A673 (cell line): ENCODE data around the gene OGA. TPM values are rescaled to one million over a fixed set of nuclear protein-coding genes. Genes with fewer than 3 reads are reported as not detected.

Source experiments
- BruUV-seq: library from RNA; stranded (reverse); fragments of 400-500 nt; replicated peaks from 2 replicates; lab custom pipeline; 2021; lab: Mats Ljungman, UMichigan
- CTCF ChIA-PET: fragments of 300-600 bp; sonication (Branson Sonifier 250); formaldehyde crosslinking; loops from one replicate; lab custom pipeline; 2022; ENCODE audit warnings: antibody characterized with exemption; lab: Charles Lee
- POLR2A ChIA-PET: fragments of 300-600 bp; sonication (Branson Sonifier 250); formaldehyde crosslinking; loops from one replicate; lab custom pipeline; 2022; ENCODE audit warnings: antibody characterized with exemption; ENCODE audit not compliant: low non-redundant PET; lab: Charles Lee
- DNase-seq: peaks from one replicate; pipeline ENCODE4 v3.0.0-alpha.2; 2015; ENCODE audit warnings: low spot score
- H3K27ac ChIP-seq: fragments of 200-600 bp; sonication (generic); 2 replicates; pipeline ENCODE4 v1.5.1; 2016; ENCODE audit warnings: mixed run types, low read depth, mild to moderate bottlenecking, mixed read lengths, antibody characterized with exemption, low read length; ENCODE audit not compliant: poor library complexity, severe bottlenecking
- H3K27me3 ChIP-seq: fragments of 200-600 bp; sonication (generic); replicated peaks from 2 replicates; pipeline ENCODE4 v1.6.1; 2017; ENCODE audit warnings: mixed run types, low read depth, mild to moderate bottlenecking, mixed read lengths, antibody characterized with exemption, low read length; ENCODE audit not compliant: insufficient read depth, poor library complexity
- H3K36me3 ChIP-seq: fragments of 200-600 bp; sonication (generic); 2 replicates; pipeline ENCODE4 v1.6.1; 2016; ENCODE audit warnings: mixed run types, mild to moderate bottlenecking, mixed read lengths, antibody characterized with exemption, low read length; ENCODE audit not compliant: insufficient read depth, poor library complexity, severe bottlenecking
- H3K4me1 ChIP-seq: fragments of 200-600 bp; sonication (generic); 2 replicates; pipeline ENCODE4 v1.6.1; 2017; ENCODE audit warnings: mixed run types, mild to moderate bottlenecking, mixed read lengths, antibody characterized with exemption, low read length; ENCODE audit not compliant: insufficient read depth, poor library complexity, severe bottlenecking
- H3K4me3 ChIP-seq: fragments of 200-600 bp; sonication (generic); 2 replicates; pipeline ENCODE4 v1.5.1; 2016; ENCODE audit warnings: low read depth, mixed run types, mild to moderate bottlenecking, mixed read lengths, low read length; ENCODE audit not compliant: poor library complexity, severe bottlenecking
- H3K9me3 ChIP-seq: fragments of 200-600 bp; sonication (generic); 2 replicates; pipeline ENCODE4 v1.6.1; 2016; ENCODE audit warnings: mixed run types, low read depth, mild to moderate bottlenecking, mixed read lengths, antibody characterized with exemption, low read length; ENCODE audit not compliant: poor library complexity, severe bottlenecking
- EZH2 ChIP-seq: fragments of 200-600 bp; sonication (generic); IDR thresholded peaks from 2 replicates; pipeline ENCODE4 v1.6.1; 2017; ENCODE audit warnings: borderline replicate concordance, low read depth, mild to moderate bottlenecking, mixed read lengths, antibody characterized with exemption, low read length; ENCODE audit not compliant: poor library complexity, severe bottlenecking
- intact Hi-C: fragments of 100-400 bp; cut with micrococcal nuclease; formaldehyde crosslinking; loops from one replicate; pipeline ENCODE4 v1.10.0; 2022; ENCODE audit not compliant: unreplicated experiment
- total RNA-seq: library from RNA; stranded (reverse); gene quantifications from 2 replicates; pipeline ENCODE4 v1.2.3, GENCODE V29; 2021
- TF ChIP-seq, protein P1 (sequence below): fragments of 300-800, 200-600 bp; sonication (generic); conservative IDR thresholded peaks from 2 replicates; pipeline ENCODE4 v1.5.1; 2017; ENCODE audit warnings: low read depth, mild to moderate bottlenecking, antibody characterized with exemption, low read length, moderate library complexity, mixed read lengths

Gene OGA
- total RNA-seq, 1 experiment from 2014 or later = 109 TPM

- peaks cover 36% of the 10 kb centered on the region for H3K27me3 ChIP-seq
- CTCF ChIA-PET = interaction anchor here (0.9 to 1.2 kb wide), 2 partner anchors 9 to 176 kb away, joined by 3 to 4 read pairs; no protein-coding TSS in a partner anchor
- no peak overlapping the region for H3K4me3 ChIP-seq
- POLR2A ChIA-PET = interaction anchor here (0.5 kb wide), 1 partner anchor 265 kb away, joined by 3 read pairs; no protein-coding TSS in a partner anchor
- H3K9me3 ChIP-seq = no peaks in the 10 kb centered on the region
- H3K27ac ChIP-seq = no peak overlapping the region
- no peak for DNase-seq
- no peak for TF ChIP-seq EZH2
- TF ChIP-seq, protein P1, sequence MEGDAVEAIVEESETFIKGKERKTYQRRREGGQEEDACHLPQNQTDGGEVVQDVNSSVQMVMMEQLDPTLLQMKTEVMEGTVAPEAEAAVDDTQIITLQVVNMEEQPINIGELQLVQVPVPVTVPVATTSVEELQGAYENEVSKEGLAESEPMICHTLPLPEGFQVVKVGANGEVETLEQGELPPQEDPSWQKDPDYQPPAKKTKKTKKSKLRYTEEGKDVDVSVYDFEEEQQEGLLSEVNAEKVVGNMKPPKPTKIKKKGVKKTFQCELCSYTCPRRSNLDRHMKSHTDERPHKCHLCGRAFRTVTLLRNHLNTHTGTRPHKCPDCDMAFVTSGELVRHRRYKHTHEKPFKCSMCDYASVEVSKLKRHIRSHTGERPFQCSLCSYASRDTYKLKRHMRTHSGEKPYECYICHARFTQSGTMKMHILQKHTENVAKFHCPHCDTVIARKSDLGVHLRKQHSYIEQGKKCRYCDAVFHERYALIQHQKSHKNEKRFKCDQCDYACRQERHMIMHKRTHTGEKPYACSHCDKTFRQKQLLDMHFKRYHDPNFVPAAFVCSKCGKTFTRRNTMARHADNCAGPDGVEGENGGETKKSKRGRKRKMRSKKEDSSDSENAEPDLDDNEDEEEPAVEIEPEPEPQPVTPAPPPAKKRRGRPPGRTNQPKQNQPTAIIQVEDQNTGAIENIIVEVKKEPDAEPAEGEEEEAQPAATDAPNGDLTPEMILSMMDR = no peak
- peaks cover 23% of the 10 kb centered on the region for H3K4me1 ChIP-seq
- no TSS peak for BruUV-seq
- intact Hi-C loops = no loop called here
- H3K36me3 ChIP-seq = no peaks in the 10 kb centered on the region
These were observed 40.0 kb downstream of the OGA start for GRCh38 chr10:101778151-101778780.

DNA sequence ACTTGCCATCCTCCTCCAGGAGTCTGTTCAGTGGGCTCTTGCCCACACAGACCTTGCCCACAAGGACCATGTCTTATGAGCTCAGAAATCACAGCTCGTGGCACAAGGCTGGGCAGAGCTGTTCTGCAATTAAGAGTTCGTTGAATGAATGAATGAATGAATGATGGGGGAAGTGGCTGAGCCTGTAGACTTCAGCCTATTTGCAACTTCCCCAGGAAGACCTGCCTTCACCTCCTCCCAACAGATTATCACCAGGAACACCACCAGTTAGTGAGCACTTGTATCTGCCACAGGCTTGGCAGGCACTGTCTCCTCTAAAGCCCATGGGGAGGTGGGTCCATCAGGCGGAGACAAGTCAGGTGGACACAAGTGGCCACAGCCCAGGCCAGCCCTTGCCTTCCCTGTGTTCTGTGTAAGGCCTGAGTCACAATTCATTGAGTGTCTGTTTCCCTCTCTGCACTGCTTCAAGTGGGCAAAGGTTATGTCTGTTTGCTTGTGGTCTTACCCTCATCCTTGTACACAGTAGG is 40.6 kb downstream of the OGA start:
- POLR2A ChIA-PET = no interaction called here
- no peak overlapping the region for H3K27ac ChIP-seq
- CTCF ChIA-PET = no interaction called here
- no TSS peak for BruUV-seq
- TF ChIP-seq, protein P1 = no peak
- TF ChIP-seq EZH2 = no peak
- H3K36me3 ChIP-seq = no peaks in the 10 kb centered on the region
- peaks cover 22% of the 10 kb centered on the region for H3K4me1 ChIP-seq
- no peaks in the 10 kb centered on the region for H3K9me3 ChIP-seq
- intact Hi-C loops = no loop called here
- no peak overlapping the region for H3K4me3 ChIP-seq
- DNase-seq = no peak
- peaks cover 42% of the 10 kb centered on the region for H3K27me3 ChIP-seq

DNA sequence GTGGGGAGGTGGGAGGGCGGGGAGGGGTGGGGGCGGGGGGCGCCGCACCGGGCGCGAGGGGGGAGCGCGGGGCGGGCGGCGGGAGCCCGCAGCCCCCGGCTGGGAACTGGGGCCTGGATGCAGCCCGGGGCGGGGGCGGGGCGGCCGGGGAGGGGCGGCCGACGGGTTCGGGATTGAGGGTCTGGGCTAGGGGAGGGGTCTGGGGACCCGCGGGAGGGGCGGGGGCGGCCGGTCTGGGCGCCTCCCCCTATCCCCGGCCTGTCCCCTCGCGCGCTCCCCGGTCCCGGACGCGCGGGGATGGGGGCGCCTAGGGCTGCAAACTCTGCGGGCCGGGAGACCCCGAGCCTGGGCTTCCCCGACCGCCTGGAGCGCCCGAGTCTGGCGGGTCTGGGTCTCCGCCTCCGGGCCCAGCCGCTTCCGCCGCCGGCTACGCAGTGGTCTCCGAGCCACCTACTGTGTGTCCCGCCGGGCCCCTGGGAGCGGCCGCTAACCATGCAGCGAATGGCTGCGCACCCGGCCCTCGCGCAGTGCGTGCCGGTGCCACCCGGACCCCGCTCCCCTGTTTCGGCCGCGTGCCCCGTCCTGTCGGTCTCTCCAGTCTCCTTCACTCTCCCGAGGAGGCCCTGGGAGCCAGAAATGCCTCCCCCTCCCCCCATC is 42.0 kb downstream of the OGA start:
- H3K27ac ChIP-seq = no peak overlapping the region
- peaks cover 9% of the 10 kb centered on the region for H3K4me1 ChIP-seq
- no peaks in the 10 kb centered on the region for H3K36me3 ChIP-seq
- no peak for DNase-seq
- CTCF ChIA-PET = no interaction called here
- no peaks in the 10 kb centered on the region for H3K9me3 ChIP-seq
- intact Hi-C loops = no loop called here
- BruUV-seq = no TSS peak
- TF ChIP-seq, protein P1 = no peak
- TF ChIP-seq EZH2 = no peak
- peak overlapping the region; percentile 19 for H3K4me3 ChIP-seq
- POLR2A ChIA-PET = no interaction called here
- H3K27me3 ChIP-seq = peaks cover 48% of the 10 kb centered on the region
